Aorta (tissue), 5 donors: ENCODE measurements around the gene RBP2. TPM values are rescaled to one million over a fixed set of nuclear protein-coding genes. Genes with fewer than 3 reads are reported as not detected.

Source experiments
- ATAC-seq: fragments of 200-7000 bp; cut with Tn5 transposase; one replicate; pipeline ENCODE4 v1.9.1; 2022; ENCODE audit warnings: moderate library complexity; ENCODE audit not compliant: low FRiP score
- DNase-seq, 2 donors: peaks; one replicate each; pipeline ENCODE4 v3.0.0-alpha.2; 2020
- H3K27ac ChIP-seq, 2 donors: one replicate each; pipeline ENCODE4 v1.5.1; 2013; ENCODE audit warnings: low read length in 2 of 2, mild to moderate bottlenecking in 2 of 2, moderate library complexity in 2 of 2, control low read depth in 1 of 2, inconsistent platforms in 1 of 2, low read depth in 1 of 2
- H3K27me3 ChIP-seq, 2 donors: one replicate each; pipeline ENCODE4 v1.6.1; 2013; ENCODE audit warnings: control low read depth in 1 of 2, low read length in 1 of 2, mild to moderate bottlenecking in 1 of 2, moderate library complexity in 1 of 2; ENCODE audit not compliant: insufficient read depth in 2 of 2, control insufficient read depth in 1 of 2
- H3K36me3 ChIP-seq, 2 donors: one replicate each; pipeline ENCODE4 v1.6.1; 2013; ENCODE audit warnings: control low read depth in 1 of 2, low read length in 1 of 2, mild to moderate bottlenecking in 1 of 2; ENCODE audit not compliant: insufficient read depth in 2 of 2, control insufficient read depth in 1 of 2
- H3K4me1 ChIP-seq, 2 donors: one replicate each; pipeline ENCODE4 v1.6.1; 2013; ENCODE audit warnings: low read length in 2 of 2, control low read depth in 1 of 2, mild to moderate bottlenecking in 1 of 2, moderate library complexity in 1 of 2; ENCODE audit not compliant: insufficient read depth in 2 of 2, control insufficient read depth in 1 of 2
- H3K4me3 ChIP-seq, 2 donors: one replicate each; pipeline ENCODE4 v1.5.1; 2013; ENCODE audit warnings: low read length in 2 of 2, control low read depth in 1 of 2, mild to moderate bottlenecking in 1 of 2
- H3K9me3 ChIP-seq: one replicate; pipeline ENCODE4 v1.6.1; 2013; ENCODE audit warnings: mild to moderate bottlenecking, low read length; ENCODE audit not compliant: control insufficient read depth
- WGBS, 2 donors: extraction: QIAGEN DNeasy Blood & Tissue Kit; methylation state at CpG; one replicate each; pipeline ENCODE4 v1.1.7; 2013; 5-methylcytosine and 5-hydroxymethylcytosine counted together
- intact Hi-C, 2 donors: fragments of 100-400 bp; cut with DNase I; formaldehyde crosslinking; loops; one replicate each; pipeline versions ENCODE4 v1.14.2 to v1.15.0; 2022
- polyA plus RNA-seq, 2 donors: library from polyadenylated mRNA; stranded (reverse); fragments of 200-250 nt; gene quantifications; one replicate each; pipeline ENCODE4 v1.2.3, GENCODE V29; 2013
- total RNA-seq, 2 donors: library from RNA; stranded (reverse); fragmentation: NEBNext Ultra II Directional; extraction: Animal tissue kit (Norgen Biotek cat#: 25700); gene quantifications; one replicate each; pipeline ENCODE4 v1.2.1, GENCODE V29; 2021
- donor health status: healthy with polysubstance abuse.
- donor health status: Bipolar disorder and iron deficiency.
- donor health status: DM: no; HTN: no; CAD: no.
- donor health status: DM: no; HTN: no; CAD: no.
- donor health status: DM: yes; HTN: yes; CAD: no.

Gene RBP2
- total and polyA plus RNA-seq, 4 donors, result 0.18 to 1,154 TPM; not detected in 2

- Histone ChIP-seq H3K4me1 (no peaks in the 10 kb centered on the region), H3K9me3 (peaks cover 3% of the 10 kb centered on the region), H3K4me3 (no peak overlapping the region), H3K27ac (no peak overlapping the region), H3K27me3 (no peaks in the 10 kb centered on the region), H3K36me3 (no peaks in the 10 kb centered on the region)
- intact Hi-C loops, result no loop called here
- DNase-seq (no peak), ATAC-seq (no peak)
- 88 to 93% methylated on average over 6 of the region's 6 CpGs for WGBS, 2 donors
Measured at GRCh38 chr3:139493826-139494385, 17.6 kb upstream of the RBP2 start.

GRCh38 chr3:139491966-139492365, 15.7 kb upstream of the RBP2 start:
- intact Hi-C loops, result no loop called here
- peak; percentile 48 for ATAC-seq
- 0 to 5% methylated on average over 1 of the region's 1 CpG for WGBS, 2 donors
- Histone ChIP-seq H3K27ac (no peak overlapping the region), H3K27me3 (no peaks in the 10 kb centered on the region), H3K36me3 (no peaks in the 10 kb centered on the region), H3K4me1 (no peaks in the 10 kb centered on the region), H3K4me3 (no peak overlapping the region), H3K9me3 (peaks cover 3% of the 10 kb centered on the region)
- DNase-seq, result no peak

GRCh38 chr3:139491027-139491700, 14.8 kb upstream of the RBP2 start:
- WGBS, 2 donors, result 59 to 71% methylated on average over 1 of the region's 1 CpG
- intact Hi-C loops, result no loop called here
- Histone ChIP-seq H3K9me3 (peaks cover 3% of the 10 kb centered on the region), H3K27ac (no peak overlapping the region), H3K27me3 (no peaks in the 10 kb centered on the region), H3K4me1 (no peaks in the 10 kb centered on the region), H3K36me3 (no peaks in the 10 kb centered on the region), H3K4me3 (no peak overlapping the region)
- DNase-seq (no peak), ATAC-seq (no peak)

- WGBS, 2 donors, result 37 to 42% methylated on average over 1 of the region's 1 CpG
- ATAC-seq, result no peak
- no peak for DNase-seq
- H3K36me3 ChIP-seq, result no peaks in the 10 kb centered on the region
- no peaks in the 10 kb centered on the region for H3K27me3 ChIP-seq
- no peak overlapping the region for H3K27ac ChIP-seq
- intact Hi-C loops, result no loop called here
- H3K4me3 ChIP-seq, result no peak overlapping the region
- no peaks in the 10 kb centered on the region for H3K4me1 ChIP-seq
- no peaks in the 10 kb centered on the region for H3K9me3 ChIP-seq
Measured at GRCh38 chr3:139482206-139482605, 5.9 kb upstream of the RBP2 start.

- no peak overlapping the region for H3K27ac ChIP-seq
- H3K4me3 ChIP-seq, result no peak overlapping the region
- no peaks in the 10 kb centered on the region for H3K27me3 ChIP-seq
- no peaks in the 10 kb centered on the region for H3K9me3 ChIP-seq
- intact Hi-C loops, result no loop called here
- DNase-seq (no peak), ATAC-seq (no peak)
- H3K4me1 ChIP-seq, result no peaks in the 10 kb centered on the region
- no peaks in the 10 kb centered on the region for H3K36me3 ChIP-seq
Measured at GRCh38 chr3:139481116-139481515, 4.8 kb upstream of the RBP2 start.

- Histone ChIP-seq H3K27me3 (no peaks in the 10 kb centered on the region), H3K27ac (no peak overlapping the region), H3K36me3 (no peaks in the 10 kb centered on the region), H3K4me3 (no peak overlapping the region), H3K4me1 (no peaks in the 10 kb centered on the region), H3K9me3 (no peaks in the 10 kb centered on the region)
- intact Hi-C loops, result no loop called here
- ATAC-seq (no peak), DNase-seq (no peak)
- 72 to 81% methylated on average over 3 of the region's 3 CpGs for WGBS, 2 donors
Measured at GRCh38 chr3:139480585-139480984, 4.3 kb upstream of the RBP2 start.

- Histone ChIP-seq H3K4me1 (no peaks in the 10 kb centered on the region), H3K27me3 (no peaks in the 10 kb centered on the region), H3K36me3 (no peaks in the 10 kb centered on the region), H3K9me3 (no peaks in the 10 kb centered on the region), H3K4me3 (no peak overlapping the region), H3K27ac (no peak overlapping the region)
- intact Hi-C loops, result no loop called here
- DNase-seq, result no peak
- WGBS, 2 donors, result 59 to 61% methylated on average over 3 of the region's 3 CpGs
- ATAC-seq, result no peak
Measured at GRCh38 chr3:139477710-139478640, 1.7 kb upstream of the RBP2 start.

- Histone ChIP-seq H3K9me3 (no peaks in the 10 kb centered on the region), H3K36me3 (no peaks in the 10 kb centered on the region), H3K4me3 (no peak overlapping the region), H3K4me1 (no peaks in the 10 kb centered on the region), H3K27me3 (no peaks in the 10 kb centered on the region), H3K27ac (no peak overlapping the region)
- intact Hi-C loops, result no loop called here
- ATAC-seq (no peak), DNase-seq (no peak)
- 94 to 96% methylated on average over 2 of the region's 2 CpGs for WGBS, 2 donors
Measured at GRCh38 chr3:139473155-139473771, 3.1 kb downstream of the RBP2 start.
